GM10266 (cell line): ENCODE data around the gene PBX3.

Experiments used
- DNase-seq: peaks from one replicate; pipeline ENCODE4 v3.0.0; 2012; ENCODE audit errors: extremely low spot score
- TF ChIP-seq, protein P1 (sequence below): IDR thresholded peaks from 2 replicates; pipeline ENCODE4 v1.5.1; 2012; ENCODE audit warnings: mild to moderate bottlenecking, low read depth; ENCODE audit not compliant: control insufficient read depth, insufficient read depth; ENCODE audit errors: missing control alignments

PBX3 gene

DNA sequence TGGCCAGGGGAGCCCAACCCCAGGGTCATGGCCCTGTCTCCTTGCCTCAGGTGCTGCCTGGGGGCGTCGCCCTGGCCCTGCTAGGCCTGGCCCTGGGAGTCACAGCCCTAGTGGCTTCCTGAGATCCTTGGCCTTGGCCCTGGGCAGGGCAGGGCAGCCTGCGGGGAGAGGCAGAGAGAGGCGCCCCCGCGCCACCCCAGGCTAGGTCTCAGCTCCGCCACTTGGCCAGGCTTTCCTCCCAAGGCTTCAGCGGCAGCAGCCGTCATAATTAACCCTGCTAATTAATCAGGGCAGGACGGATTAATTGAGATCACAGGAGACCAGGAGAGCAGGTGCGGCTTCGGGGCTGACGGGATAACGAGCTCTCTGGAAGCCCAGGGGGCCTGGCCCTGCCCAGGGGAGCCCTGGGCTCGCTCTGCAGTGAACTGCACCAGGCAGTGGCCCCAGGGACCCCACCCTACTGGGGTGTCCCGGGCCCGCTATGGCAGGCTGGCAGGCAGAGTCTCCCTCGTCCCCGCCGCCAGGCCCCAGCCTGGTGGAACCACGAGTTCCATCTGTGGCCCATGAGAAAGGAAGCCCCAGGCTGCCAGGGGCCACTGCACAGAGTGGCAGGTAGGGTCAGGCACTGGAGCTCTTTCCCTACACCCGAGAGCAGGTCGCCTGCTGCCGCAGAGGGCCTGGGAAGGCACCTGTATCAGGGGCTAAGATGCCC is 269.6 kb downstream of the PBX3 start:
- DNase-seq: no peak
- TF ChIP-seq, protein P1, sequence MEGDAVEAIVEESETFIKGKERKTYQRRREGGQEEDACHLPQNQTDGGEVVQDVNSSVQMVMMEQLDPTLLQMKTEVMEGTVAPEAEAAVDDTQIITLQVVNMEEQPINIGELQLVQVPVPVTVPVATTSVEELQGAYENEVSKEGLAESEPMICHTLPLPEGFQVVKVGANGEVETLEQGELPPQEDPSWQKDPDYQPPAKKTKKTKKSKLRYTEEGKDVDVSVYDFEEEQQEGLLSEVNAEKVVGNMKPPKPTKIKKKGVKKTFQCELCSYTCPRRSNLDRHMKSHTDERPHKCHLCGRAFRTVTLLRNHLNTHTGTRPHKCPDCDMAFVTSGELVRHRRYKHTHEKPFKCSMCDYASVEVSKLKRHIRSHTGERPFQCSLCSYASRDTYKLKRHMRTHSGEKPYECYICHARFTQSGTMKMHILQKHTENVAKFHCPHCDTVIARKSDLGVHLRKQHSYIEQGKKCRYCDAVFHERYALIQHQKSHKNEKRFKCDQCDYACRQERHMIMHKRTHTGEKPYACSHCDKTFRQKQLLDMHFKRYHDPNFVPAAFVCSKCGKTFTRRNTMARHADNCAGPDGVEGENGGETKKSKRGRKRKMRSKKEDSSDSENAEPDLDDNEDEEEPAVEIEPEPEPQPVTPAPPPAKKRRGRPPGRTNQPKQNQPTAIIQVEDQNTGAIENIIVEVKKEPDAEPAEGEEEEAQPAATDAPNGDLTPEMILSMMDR: no peak
